ENCODE measurements around the gene TANGO2. TPM values are rescaled to one million over a fixed set of nuclear protein-coding genes. Genes with fewer than 3 reads are reported as not detected.
A peak's percentile ranks its signal among the peaks of the same experiment; 100 is the strongest.

TANGO2 gene
- total and polyA plus RNA-seq, 7 donors, result 20.6 to 73.3 (median 34.9) TPM

DNA sequence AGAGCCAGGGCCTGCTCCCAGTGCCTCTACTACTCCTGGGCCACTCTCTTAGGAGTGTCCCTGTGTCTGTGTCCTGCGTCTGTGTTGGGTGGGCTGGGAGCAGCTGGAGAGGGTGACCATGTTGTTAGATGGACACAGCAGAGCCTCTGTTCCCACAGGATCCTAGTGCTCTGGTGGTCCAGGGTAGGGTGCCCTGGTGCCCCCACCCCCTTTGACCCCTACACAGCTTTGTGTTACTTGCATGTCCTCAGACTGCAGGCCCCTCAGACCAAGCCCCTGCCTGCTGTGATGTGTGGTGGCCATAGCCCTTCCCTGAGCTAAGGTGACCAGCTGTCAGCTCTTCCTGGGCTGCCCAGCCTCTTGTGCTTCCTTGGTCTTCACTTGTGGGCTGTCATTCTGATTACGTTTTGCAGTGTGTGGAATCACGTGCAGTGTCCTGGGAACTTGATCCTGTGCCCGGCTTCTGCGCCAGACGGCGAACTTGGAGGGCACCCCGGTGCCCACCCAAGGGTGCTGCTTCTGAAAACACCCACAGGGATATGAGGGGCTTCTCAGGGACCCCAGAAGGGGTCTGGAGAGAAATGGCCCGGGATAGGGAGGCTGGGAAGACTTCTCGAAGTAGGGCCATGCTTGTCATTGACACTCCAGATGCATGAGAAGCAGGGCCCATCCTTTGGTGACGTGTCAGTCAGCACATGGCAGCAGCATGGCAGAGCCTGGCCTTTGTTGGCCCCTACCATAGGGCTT, 1.5 kb downstream of the TANGO2 start:
- peak overlapping the region; percentile 95 for H3K27ac ChIP-seq
- intact Hi-C loops (cut with DNase I), result loop anchor here in 1 of 2 donors (5.0 kb wide), 2 partner anchors 60 to 95 kb away; partner anchors contain the start of genes DGCR8, RANBP1 and TRMT2A
- TF ChIP-seq, protein P1, sequence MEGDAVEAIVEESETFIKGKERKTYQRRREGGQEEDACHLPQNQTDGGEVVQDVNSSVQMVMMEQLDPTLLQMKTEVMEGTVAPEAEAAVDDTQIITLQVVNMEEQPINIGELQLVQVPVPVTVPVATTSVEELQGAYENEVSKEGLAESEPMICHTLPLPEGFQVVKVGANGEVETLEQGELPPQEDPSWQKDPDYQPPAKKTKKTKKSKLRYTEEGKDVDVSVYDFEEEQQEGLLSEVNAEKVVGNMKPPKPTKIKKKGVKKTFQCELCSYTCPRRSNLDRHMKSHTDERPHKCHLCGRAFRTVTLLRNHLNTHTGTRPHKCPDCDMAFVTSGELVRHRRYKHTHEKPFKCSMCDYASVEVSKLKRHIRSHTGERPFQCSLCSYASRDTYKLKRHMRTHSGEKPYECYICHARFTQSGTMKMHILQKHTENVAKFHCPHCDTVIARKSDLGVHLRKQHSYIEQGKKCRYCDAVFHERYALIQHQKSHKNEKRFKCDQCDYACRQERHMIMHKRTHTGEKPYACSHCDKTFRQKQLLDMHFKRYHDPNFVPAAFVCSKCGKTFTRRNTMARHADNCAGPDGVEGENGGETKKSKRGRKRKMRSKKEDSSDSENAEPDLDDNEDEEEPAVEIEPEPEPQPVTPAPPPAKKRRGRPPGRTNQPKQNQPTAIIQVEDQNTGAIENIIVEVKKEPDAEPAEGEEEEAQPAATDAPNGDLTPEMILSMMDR (IDR thresholded peaks at IDR 0.05), result no peak
- peaks cover 22% of the 10 kb centered on the region for H3K4me1 ChIP-seq
- WGBS, 3 donors, result 65 to 69% (median 69%) methylated on average over 11 of the region's 11 CpGs
- ATAC-seq (no peak), DNase-seq (peak in 1 of 2 donors; percentile 51)
- H3K9me3 ChIP-seq, result no peaks in the 10 kb centered on the region
- H3K27me3 ChIP-seq (ENCODE audit: insufficient read depth in 3 of 3, low read length in 2 of 3), result no peaks in the 10 kb centered on the region
- peaks cover 0 to 6% of the 10 kb centered on the region in 2 donors for H3K36me3 ChIP-seq (ENCODE audit: insufficient read depth in 1 of 2, low read depth in 1 of 2)
- peak overlapping the region; percentile 96 for H3K4me3 ChIP-seq

DNA sequence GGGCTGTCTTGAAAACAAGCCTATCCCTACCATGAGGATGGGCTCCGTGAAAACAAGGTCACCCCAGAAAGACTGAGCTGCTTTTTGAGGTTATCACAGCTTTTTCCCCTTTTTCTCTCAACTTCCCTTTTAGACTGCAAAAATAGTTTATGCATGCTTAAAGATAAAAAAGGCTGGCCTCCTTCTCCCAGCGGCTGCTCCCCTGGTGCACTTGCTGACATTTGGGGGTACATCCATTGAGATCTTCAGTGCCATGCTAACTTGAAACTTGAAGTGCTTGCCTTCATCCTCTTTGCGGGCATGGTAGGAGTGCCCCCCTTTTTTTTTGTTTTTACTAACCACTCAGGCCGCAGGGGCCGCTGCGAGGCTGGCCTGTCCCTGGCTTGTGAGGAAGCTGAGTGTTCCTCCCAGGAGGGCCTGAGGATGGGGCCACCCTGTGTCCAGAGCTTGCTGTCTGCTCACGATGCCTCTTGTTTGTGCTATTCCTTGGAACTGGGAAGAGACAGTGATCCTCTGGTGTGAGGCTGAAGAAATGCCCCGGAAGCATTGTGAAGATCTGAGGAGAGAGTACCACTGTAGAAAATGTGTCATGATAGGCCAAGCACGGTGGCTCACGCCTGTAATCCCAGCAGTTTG, 2.2 kb downstream of the TANGO2 start:
- H3K4me3 ChIP-seq, result no peak overlapping the region
- DNase-seq, result peak in 1 of 2 donors; percentile 42
- H3K27ac ChIP-seq, result peak overlapping the region; percentile 95
- 80 to 88% (median 86%) methylated on average over 10 of the region's 10 CpGs for WGBS, 3 donors
- H3K4me1 ChIP-seq, result peaks cover 21% of the 10 kb centered on the region
- TF ChIP-seq, protein P1 (IDR thresholded peaks at IDR 0.05), result no peak
- intact Hi-C loops (cut with DNase I), result loop anchor here in 1 of 2 donors (5.0 kb wide), 2 partner anchors 59 to 94 kb away; partner anchors contain the start of genes DGCR8, RANBP1 and TRMT2A
- peaks cover 0 to 6% of the 10 kb centered on the region in 2 donors for H3K36me3 ChIP-seq (ENCODE audit: insufficient read depth in 1 of 2, low read depth in 1 of 2)
- no peak for ATAC-seq
- no peaks in the 10 kb centered on the region for H3K9me3 ChIP-seq
- no peaks in the 10 kb centered on the region for H3K27me3 ChIP-seq (ENCODE audit: insufficient read depth in 3 of 3, low read length in 2 of 3)

DNA sequence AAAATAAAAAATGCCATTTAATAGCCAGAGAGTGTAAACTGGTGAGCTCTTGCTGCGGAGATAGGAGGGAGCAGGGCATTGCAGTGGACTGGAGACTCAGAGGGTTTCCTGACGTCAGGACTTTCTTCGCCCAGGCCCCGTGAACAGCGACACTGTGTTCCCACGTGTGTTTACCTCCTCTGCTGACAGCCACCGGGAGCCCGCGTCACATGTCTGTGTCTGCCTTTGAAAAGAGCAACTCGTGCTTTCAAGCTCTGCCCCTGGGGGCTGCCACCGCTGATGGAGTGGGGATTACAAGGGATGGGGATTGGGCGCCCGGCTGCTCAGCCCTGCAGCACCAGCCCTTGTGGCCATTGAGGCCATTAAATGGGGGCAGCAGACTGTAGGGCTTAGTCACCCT, 3.3 kb downstream of the TANGO2 start:
- ATAC-seq, result no peak
- peak overlapping the region; percentile 49 for H3K27ac ChIP-seq
- WGBS, 3 donors, result 73 to 77% (median 75%) methylated on average over 11 to 13 of the region's 13 CpGs
- TF ChIP-seq, protein P1 (IDR thresholded peaks at IDR 0.05), result no peak
- intact Hi-C loops (cut with DNase I), result loop anchor here in 1 of 2 donors (5.0 kb wide), 2 partner anchors 58 to 93 kb away; partner anchors contain the start of genes DGCR8, RANBP1 and TRMT2A
- H3K4me1 ChIP-seq, result peaks cover 32% of the 10 kb centered on the region
- H3K4me3 ChIP-seq, result no peak overlapping the region
- no peaks in the 10 kb centered on the region for H3K27me3 ChIP-seq (ENCODE audit: insufficient read depth in 3 of 3, low read length in 2 of 3)
- no peaks in the 10 kb centered on the region for H3K9me3 ChIP-seq
- peak in 1 of 2 donors; percentile 53 for DNase-seq
- H3K36me3 ChIP-seq (ENCODE audit: insufficient read depth in 1 of 2, low read depth in 1 of 2), result peaks cover 0 to 6% of the 10 kb centered on the region in 2 donors

DNA sequence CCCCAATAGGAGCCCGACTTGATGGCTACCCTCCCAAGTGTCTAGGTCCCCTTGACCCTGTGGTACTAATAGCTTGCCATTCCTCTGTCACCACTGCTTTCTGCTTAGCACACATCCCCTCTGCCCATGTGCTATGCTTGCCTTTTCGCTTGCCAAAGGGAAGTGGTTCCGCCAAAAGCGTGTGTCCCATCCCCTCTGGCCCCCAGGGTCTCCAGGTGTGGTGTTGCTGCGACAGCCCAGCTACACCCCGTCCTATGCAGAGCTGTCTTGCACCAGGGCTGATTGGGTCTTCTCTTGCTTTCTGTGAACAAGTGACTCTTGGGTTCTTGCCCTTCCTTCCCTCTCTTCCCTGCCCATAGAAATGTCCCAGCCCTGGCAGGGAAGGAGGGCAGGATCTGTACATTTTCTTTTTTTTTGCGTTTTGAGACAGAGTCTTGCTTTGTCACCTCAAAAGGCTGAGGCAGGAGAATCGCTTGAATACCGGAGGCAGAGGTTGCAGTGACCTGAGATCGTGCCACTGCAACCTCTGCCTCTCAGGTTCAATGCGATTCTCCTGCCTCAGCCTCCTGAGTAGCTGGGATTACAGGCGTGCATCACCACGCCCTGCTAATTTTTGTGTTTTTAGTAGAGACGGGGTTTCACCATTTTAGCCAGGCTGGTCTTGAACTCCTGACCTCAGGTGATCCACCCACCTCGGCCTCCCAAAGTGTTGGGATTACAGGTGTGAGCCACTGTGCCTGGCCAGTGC, 3.9 kb downstream of the TANGO2 start:
- Histone ChIP-seq H3K4me1 (peaks cover 34% of the 10 kb centered on the region), H3K36me3 (ENCODE audit: insufficient read depth in 1 of 2, low read depth in 1 of 2) (peaks cover 0 to 6% of the 10 kb centered on the region in 2 donors), H3K9me3 (no peaks in the 10 kb centered on the region), H3K27ac (peak overlapping the region; percentile 49), H3K4me3 (no peak overlapping the region), H3K27me3 (ENCODE audit: insufficient read depth in 3 of 3, low read length in 2 of 3) (no peaks in the 10 kb centered on the region)
- TF ChIP-seq, protein P1 (IDR thresholded peaks at IDR 0.05), result no peak
- DNase-seq, result peak; percentile 2 to 31
- no peak for ATAC-seq
- intact Hi-C loops (cut with DNase I), result loop anchor here in 1 of 2 donors (5.0 kb wide), 2 partner anchors 57 to 92 kb away; partner anchors contain the start of genes DGCR8, RANBP1 and TRMT2A
- 92 to 94% (median 93%) methylated on average over 15 of the region's 15 CpGs for WGBS, 3 donors
